D341Med (cell line): ENCODE results near the gene LENEP.
A peak's percentile ranks its signal among the peaks of the same experiment; 100 is the strongest.
"Not testable (repeated sequence)": the region's sequence is repeated elsewhere in the genome, so short reads cannot be mapped to it uniquely, and the experiment has no call there.

Experiments used
- DNase-seq: peaks from one replicate; pipeline ENCODE4 v3.0.0; 2012; ENCODE audit warnings: low spot score

Gene LENEP

DNA sequence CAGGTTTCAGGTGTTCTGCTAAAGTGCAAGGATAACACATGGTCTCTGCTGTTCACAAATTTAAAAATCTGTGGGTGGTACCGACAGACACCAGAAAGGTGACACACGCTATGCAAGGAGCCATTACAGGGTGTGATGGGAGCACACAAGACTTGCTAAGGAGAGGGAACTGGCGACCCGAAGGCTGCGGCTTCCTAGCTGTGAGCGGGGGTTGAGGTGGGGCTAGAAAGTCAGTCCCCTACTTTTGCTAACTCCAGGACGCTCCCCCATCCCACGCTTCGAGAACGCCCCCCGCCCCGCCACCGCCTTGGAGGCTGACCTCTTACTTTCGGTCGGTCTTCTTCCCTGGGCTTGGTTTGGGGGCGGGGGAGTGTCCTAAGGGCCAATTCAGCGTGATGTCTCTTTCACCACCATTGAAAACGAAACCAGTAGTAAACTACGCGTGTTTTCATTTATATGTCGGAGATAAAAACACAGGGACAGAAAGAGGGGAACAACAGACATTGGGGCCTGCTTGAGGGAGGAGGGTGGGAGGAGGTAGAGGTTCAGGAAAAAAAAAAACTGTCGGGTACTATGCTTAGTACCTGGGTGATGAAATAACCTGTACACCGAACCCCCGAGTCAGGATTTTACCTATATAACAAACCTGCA lies 17.9 kb upstream of the LENEP start:
- DNase-seq, result no peak

DNA sequence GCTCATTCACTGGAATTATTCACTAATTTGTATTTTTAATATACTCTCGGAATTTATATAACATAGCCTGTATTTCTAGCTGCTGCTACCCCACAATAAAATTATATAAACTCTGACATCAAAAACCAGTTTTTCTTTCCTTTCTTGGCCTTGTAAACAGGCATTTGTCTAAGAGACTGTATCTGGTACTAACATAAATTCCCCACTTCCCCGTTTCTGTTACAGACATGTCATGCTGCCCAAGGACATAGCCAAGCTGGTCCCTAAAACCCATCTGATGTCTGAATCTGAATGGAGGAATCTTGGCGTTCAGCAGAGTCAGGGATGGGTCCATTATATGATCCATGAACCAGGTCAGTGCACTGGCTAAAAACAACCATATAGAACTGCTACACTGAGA lies 15.6 kb upstream of the LENEP start:
- not testable (repeated sequence) for DNase-seq

DNA sequence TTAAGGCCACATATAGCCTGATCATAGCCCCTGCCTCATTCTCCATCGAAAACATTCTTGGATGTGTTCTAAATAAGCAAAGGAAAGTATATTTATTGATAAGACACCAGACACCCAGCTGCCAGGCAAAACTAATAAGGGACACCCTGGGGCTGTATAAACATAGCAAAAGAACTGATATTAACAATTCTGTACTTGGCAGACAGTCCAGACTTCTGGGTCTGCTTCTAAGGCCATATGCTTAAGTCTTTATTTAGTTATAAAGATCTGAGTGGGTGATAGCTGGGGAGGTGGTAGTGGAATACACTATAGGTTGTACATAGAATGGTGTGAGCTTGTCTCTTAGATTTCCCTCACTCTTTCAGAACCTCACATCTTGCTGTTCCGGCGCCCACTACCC lies 15.0 kb upstream of the LENEP start:
- no peak for DNase-seq

DNA sequence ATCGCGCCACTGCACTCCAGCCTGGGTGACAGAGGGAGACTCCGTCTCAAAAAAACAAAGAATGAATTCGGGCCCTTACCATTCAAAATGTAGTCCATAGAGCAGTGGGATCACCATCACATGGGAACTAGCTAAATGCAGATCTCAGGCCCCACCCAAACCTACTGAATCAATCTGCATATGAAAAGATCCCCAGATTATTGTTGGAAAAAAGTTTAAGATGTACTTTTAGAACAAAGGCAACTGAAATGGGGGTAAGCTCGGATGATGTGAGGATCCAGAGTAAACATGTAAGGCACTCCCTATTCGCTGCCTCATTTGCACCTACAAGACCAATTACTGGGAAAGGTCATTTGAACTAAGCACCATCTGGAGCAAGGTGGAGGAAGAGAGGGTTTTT lies 11.0 kb upstream of the LENEP start:
- no peak for DNase-seq

DNA sequence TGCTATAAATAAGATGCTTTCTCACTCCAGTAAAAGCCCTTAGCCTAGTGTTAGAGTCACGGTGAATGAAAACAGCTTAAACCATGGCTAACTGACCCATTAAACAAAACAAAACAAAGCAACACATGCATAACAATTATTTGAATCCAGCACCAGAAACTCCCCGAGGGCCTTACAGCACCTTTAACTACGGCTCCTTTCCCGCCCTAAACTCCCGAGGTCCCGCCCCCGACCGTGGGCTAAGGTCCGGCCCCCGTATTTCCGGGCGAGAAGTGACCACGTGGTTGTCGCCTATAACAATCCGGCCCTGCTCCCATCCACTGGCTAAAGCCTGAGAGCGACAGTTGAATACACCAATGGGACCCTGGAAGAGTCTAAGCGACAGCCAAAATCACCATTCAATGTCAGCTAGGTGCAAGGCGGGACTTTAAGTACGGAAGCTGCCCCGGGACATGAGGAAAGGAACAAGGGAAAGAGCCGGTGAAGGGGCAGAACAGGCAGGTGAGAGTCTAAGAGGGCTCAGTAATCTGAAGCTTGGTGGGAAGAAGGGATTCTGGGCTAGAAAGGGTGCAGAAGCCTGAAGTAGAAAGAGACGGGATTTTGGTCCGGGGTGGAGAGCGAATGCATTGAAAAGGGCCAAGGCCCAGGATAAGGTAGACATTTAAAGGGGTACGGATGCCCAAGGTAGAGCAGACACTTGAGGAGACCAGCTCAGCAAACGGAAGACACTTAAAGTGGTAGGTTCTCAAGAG lies 10.3 kb upstream of the LENEP start, which contains the start of gene FLAD1:
Gene FLAD1, plus strand, starts transcription at position 448 of the 752 bp plus-strand sequence. CDS start 351 bp downstream, outside the sequence.
- DNase-seq, result peak; percentile 98

DNA sequence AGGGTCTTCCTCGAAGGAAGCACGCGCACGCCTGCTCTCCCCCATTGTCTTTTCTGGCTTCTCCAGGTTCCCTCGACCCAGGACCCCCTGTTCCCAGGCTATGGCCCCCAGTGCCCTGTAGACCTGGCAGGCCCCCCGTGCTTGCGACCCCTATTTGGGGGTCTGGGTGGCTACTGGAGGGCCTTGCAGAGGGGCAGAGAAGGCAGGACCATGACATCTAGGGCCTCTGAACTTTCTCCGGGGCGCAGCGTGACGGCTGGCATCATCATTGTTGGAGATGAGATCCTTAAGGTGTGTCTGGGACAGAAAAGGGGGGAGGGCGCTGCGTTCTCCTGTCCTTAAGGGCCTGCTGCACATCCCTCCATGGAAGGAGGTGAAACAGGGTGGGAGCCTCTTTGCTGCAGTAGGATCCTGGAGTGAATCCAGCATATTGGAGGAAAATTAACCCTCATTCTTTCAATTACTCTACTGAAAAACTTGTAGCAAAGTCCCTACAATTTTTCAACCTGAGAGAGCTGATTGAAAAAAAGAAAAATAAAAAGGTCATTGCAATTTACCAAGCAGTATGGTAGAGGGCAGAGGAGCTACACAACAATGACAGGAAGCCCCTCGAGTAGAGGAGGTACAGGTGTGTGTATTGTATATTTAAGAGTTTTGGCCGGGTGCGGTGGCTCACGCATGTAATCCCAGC lies 9.5 kb upstream of the LENEP start:
- no peak for DNase-seq

DNA sequence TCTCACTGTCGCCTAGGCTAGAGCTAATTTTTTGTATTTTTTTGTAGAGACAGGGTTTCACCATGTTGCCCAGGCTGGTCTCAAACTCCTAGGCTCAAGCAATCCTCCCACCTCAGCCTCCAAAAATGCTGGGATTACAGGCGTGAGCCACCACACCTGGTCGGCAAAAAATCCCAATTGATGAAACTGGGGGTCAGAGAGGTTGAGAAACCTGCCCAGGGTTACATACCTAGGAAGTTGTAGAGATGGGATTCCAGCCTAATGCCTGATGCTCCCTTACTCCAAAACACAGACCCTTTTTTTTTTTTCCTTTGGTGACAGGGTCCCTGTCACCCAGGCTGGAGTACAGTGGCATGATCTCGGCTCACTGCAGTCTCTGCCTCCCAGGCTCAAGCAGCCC lies 6.7 kb upstream of the LENEP start:
- DNase-seq, result not testable (repeated sequence)

DNA sequence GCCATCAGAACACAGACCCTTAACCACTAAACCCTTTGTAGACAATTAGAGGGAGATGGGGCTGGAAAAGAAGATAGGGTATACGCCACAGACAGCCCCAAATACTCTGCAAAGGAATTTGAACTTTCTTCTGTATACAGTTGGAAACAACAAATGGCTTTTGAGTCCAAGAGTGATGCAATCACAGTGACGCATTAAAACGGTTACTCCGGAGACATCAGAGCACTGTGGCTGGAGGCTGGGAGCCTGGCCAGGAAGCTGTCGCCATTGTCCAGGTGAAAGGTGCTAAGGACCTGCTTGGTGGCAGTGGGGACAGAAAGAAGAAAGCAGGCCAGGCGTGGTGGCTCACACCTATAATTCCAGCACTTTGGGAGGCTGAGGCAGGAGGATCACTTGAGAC lies 6.1 kb upstream of the LENEP start:
- DNase-seq, result no peak

DNA sequence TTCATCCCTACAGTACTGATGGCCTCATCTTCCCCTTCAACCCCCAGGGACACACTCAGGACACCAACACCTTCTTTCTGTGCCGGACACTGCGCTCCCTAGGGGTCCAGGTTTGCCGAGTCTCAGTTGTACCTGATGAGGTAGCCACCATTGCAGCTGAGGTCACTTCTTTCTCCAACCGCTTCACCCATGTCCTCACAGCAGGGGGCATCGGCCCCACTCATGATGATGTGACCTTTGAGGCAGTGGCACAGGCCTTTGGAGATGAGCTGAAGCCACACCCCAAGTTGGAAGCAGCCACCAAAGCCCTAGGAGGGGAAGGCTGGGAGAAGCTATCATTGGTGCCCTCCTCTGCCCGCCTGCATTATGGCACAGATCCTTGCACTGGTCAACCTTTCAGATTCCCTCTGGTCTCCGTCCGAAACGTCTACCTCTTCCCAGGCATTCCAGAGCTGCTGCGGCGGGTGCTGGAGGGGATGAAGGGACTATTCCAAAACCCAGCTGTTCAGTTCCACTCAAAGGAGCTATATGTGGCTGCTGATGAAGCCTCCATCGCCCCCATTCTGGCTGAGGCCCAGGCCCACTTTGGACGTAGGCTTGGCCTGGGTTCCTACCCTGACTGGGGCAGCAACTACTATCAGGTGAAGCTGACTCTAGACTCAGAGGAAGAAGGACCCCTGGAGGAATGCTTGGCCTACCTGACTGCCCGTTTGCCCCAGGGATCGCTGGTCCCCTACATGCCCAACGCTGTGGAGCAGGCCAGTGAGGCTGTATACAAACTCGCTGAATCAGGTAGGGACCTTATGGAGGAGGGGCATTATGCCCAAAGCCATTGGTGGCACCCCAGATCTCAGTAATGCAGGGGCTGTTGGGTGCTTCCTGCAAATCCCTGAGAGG lies 5.1 kb upstream of the LENEP start:
- DNase-seq, result no peak

DNA sequence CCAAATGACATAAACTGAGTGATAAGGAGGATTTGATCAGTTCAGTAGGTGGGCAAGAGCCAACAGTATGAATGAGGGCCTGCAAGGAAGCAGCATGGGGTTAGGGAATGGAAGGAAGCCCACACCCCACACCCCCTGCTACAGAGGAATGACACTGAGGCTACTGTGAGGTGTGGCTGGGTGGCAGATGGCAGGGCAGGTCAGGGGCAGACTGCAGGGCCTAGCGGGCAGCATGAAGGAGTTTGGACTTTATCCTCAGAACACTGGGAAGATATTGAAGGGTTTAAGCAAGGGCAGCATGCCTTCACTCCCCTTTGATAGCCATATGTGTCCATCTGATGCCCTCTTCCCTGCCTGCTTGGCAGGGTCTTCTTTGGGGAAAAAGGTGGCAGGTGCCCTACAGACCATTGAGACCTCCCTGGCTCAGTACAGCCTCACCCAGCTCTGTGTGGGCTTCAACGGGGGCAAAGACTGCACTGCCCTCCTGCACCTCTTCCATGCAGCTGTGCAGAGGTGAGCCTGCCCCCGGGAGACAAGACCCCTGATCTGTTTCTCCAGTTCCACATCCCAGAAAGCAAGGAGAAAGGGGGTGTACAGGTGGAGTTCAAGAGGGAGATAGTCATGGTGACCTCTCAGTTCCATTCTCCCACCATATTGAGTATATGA lies 4.1 kb upstream of the LENEP start:
- DNase-seq, result no peak

DNA sequence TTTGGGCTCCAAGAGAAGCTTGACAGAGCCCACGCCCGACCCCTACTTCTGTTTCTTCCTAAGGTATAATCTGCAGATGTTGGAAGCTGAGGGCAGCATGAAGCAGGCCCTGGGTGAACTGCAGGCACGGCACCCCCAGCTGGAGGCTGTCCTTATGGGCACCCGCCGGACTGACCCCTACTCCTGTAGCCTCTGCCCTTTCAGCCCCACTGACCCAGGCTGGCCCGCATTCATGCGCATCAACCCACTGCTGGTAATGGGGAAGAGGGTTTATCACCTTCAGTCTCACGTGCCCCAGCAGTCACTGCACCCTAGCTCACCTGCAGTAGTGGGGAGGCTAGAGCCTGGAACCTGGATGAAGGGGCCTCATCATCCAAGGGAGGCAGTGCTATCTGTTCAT lies 3.1 kb upstream of the LENEP start:
- DNase-seq, result no peak

DNA sequence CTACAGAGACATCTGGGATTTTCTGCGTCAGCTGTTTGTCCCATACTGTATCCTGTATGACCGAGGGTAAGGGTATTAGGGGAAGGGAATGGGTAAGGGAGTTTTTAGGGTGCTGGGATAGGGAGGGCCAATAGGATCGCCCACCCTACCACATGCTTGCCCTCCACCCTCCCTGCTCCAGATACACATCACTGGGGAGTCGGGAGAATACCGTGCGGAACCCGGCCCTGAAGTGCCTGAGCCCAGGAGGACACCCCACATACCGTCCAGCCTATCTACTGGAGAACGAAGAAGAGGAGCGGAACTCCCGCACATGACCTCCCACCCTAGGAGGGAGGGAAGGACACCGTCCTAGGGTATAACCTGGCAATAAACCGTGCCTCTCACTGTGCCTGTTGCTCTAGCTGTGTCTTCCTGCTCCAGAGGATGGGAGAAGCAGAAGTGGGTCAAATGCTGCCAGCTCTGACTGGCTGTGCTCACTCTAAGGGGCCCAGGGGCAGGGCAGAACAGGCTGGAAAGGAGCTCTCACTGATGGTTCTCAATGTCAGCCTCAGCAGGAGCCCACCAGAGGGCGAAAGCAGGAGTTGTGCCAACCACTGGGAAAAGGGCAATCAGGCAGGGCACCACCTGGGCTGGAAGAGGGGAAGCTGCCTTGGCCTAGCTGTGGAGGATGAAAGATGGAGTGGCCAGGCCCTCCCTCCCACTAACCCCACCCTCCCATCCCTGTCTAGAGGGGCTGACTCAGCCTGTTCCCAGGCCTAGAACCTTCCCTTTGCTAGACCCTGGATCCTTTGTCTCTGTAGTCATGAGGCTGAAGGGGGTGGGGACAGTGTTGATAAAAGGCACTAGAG lies 440 bp upstream of the LENEP start:
- peak; percentile 67 for DNase-seq

DNA sequence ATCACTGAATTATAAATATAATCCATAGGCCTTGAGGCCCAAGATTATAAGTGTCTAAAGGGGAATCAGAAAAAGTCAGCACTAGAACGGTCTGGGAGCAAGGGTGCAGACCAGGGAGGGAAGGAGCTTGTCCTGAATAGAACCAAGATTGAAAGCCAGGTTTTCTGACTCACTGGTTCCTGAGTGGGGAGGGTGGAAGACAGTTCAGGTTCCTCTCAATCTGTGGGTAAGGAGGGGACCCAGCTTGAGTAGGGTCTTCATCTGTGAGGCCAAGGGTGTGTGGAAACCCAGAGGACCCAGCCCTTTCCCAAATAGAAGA lies 842 bp downstream of the LENEP start:
- no peak for DNase-seq

DNA sequence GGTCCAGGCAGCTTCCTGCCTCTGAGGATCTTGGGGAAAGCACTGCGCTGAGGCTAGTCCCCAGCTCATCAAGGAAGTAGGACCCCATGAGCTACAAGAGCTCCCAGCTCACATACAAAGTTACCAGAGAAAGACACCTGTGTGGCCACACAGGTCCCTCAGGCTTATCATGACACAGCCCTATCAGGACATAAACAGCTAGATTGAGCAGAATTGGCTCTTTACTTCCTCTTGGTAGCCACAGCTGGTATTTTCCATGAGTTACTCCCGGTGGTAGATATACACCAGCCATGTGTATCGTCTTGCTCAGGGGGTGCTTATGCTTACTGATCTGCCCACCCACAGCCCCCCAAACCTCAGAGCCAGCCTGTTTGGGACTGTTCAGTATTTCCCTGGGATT lies 1.2 kb downstream of the LENEP start:
- DNase-seq, result no peak

DNA sequence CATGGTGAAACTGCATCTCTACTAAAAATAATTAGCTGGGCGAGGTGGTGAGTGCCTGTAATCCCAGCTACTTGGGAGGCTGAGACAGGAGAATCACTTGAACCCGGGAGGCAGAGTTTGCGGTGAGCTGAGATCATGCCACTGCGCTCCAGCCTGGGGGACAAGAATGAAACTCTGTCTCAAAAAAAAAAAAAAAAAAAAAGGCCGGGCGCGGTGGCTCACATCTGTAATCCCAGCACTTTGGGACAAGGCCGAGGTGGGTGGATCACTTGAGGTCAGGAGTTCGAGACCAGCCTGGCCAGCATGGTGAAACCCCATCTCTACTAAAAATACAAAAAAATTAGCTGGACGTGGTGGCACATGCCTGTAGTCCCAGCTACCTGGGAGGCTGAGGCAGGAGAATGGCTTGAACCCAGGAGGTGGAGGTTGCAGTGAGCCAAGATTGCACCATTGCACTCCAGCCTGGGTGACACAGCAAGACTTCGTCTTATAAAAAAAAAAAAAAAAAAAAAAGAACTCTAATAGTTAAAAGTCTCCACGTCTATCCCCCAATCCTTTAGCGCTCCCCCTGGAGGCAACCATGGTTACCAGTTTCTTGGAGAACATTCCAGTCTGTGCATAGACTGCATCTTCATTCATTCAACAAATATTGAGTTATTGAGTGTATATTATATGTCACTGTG lies 2.1 kb downstream of the LENEP start:
- DNase-seq, result not testable (repeated sequence)

DNA sequence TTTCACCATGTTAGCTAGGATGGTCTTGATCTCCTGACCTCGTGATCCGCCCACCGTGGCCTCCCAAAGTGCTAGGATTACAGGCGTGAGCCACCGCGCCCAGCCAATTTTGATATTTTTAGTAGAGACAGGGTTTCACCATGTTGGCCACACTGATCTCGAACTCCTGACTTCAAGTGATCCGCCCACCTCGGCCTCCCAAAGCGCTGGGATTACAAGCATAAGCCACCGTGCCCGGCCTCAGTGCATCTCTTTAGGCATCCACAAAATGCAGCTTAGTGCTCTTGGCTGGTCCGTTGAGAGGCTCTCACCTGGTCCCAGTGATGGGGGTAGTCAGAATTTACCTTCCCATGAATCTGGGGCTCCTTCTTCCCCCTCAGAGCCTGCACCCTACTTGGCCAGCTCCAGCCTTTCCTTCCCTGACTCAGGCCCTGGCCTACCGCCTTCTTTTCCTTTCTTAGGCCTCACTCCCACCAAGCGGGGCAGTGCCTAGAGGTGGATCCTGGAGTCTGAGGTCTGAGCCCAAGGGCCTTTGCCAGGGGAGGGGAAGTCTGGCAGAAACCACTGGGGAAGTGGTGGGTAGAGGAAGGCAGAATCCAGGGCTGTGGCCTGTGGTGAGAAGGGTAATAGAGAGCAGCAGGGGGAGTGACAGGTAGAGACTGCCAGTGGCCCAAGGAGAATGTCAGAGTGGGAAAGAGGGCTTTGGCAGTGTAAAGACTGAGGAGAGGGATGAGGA lies 3.7 kb downstream of the LENEP start:
- DNase-seq, result no peak

DNA sequence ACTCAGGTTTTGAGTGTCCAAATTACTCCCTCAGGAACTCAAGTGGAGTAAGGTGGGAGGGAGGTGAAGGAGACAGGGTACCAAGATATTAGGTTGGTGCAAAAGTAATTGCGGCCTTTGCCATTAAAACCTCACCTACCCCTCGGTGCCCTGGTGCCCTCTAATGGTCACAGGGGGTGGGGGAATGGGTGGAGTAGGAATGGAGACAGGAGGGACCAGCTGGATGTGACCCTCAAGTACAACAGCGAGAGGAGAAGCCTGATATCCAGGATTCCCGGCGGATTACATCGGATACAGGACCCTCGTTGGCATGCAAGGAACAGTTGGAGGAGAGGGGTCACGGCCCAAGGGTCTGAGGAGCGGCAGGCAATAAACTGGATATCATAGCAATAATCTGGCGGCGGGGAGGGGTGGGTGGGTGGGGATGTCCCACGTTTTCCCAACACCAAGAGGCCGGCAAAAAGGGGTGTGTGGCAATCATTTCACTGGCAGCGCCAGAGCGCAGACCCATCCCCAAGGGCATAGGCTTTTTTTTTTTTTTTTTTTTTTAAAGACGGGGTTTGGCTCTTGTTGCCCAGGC lies 4.9 kb downstream of the LENEP start:
- no peak for DNase-seq

DNA sequence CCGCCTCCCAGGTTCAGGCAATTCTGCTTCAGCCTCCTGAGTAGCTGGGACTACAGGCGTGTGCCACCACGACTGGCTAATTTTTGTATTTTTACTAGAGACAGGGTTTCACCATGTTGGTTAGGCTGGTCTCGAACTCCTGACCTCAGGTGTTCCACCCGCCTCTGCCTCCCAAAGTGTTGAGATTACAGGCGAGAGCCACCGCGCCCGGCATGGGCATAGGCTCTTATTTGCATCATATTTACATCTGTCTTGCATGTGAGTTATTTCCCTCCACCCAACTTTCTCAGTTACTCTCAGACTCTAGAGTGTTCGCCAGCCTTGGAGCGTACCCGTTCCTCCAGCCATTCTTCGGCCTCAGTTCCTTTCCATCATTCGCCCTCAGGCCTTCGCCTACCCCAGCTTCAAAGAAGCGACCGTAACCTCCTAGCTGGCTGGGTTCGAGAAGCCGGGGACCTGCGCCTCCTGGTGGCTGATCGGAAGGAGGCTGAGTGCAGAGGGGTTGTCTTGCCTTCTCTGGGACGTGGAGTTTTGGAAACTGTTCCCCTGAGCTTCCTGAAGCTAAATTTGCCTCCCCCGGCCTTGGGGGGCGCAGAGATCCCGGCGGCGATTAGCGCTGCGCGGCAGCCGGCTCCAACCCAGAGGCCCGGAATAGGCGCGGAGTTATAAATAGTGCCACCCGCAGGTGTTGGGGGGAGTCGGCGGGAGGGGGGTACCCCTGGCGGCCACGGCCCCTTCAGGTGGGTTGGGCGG lies 5.6 kb downstream of the LENEP start:
- DNase-seq, result peak; percentile 85
